ENCODE measurements around the gene TTC16.

Gene TTC16

DNA sequence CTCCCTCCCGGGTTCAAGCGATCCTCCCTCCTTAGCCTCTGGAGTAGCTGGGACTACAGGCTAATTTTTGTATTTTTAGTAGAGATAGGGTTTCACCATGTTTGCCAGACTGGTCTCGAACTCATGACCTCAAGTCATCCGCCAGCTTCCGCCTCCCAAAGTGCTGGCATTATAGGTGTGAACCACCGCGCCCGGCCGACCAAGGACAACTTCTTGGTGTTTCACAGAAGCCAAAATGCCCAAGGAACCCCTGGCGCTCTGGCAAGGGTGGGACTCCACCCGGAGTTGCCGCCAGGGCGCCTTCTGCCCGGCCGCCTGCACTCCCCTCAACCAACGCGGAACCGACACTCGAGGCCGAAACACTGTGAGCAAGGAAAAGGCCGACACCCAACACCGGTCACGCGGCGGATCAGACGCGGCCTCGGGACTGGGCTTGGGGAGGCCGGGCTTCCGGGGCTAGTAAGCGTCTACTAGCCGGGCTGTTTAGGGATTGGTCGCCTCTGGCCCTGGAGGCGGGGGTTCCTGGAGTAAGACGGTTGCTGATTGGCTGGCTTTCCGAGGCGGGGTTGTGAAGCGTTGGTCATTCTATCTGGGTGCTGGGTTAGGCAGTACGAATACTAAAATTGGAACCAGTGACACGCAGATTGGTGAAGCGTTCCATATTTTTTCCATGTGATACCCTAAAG lies 16.8 kb upstream of the TTC16 start:
- DNase-seq = peak; percentile 60

DNA sequence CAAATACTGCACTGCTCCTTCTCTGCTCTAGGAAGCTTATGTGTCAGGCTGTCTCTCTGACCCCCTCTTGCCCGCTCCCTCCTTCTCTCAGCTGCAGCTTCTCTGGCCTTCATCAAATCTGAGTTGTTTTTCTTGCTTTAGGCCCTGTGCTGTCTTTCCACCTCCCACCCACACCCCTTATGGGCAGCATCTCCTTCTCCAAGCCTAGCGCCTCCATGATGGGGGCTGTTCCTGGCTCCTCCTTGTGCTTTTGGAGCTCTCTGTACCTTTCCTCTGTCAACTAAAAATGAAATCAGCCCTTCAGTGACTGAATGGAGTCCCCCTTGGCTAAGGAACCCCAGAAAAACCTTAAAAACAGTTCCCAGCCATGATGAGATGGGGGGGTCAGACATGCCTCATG lies 15.7 kb upstream of the TTC16 start:
- DNase-seq = no peak

DNA sequence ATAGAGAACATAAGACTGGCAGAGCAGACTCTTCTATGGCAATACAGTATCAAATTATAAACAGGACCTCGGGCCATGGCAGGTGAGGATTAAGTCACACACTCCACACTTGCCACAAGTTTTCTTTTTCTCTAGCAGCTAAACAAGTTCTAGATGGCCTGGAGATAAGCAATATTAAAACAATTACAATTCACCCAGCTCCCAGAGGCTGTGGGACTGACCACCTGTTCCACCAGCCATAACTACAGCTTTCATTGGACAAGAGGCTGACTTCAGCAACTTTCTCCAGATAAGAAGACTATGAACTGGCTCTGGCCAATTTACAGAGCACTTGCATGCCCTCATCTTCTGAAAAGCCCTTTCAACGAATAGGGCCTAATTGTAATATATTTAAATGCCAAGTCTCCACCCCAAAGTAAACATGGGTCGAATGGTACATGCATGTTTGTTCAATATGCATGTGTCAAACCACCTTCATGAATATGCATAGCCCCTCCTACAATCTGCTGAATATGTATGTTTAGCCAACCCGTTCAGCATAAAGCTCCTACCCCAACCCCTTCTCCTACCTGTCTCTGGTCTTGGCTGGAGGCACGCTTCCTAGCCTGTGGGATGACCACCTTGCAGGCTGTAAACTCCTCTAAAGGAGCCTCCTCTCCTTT lies 15.2 kb upstream of the TTC16 start:
- DNase-seq = no peak

DNA sequence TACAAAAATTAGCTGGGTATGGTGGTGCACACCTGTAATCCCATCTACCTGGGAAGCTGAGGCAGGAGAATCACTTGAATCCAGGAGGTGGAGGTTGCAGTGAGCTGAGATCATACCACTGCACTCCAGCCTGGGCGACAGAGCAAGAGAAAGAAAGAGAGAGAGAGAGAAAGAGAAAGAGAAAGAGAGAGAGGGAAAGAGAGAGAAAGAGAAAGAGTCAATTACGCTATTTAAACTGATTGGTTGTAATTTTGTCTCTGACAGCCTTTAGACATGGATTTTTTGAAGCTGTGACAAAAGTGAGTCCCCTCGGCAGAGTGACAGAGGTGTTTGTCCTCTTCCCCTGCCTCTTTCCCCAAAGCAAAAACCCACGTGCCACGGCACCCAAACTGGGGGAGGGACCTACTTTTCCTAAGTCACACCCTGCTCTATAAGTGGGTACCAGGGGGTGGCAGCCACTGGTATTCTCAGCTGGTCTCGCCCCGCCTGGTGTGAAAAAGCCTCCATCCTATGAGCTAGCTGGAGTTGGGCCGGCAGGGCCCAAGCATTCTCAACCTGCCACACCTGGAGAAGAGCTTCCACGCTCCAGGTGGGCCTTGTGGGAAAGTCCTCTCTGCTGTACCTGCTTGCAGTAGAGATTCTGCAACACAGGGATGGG lies 12.5 kb upstream of the TTC16 start:
- DNase-seq = no peak

DNA sequence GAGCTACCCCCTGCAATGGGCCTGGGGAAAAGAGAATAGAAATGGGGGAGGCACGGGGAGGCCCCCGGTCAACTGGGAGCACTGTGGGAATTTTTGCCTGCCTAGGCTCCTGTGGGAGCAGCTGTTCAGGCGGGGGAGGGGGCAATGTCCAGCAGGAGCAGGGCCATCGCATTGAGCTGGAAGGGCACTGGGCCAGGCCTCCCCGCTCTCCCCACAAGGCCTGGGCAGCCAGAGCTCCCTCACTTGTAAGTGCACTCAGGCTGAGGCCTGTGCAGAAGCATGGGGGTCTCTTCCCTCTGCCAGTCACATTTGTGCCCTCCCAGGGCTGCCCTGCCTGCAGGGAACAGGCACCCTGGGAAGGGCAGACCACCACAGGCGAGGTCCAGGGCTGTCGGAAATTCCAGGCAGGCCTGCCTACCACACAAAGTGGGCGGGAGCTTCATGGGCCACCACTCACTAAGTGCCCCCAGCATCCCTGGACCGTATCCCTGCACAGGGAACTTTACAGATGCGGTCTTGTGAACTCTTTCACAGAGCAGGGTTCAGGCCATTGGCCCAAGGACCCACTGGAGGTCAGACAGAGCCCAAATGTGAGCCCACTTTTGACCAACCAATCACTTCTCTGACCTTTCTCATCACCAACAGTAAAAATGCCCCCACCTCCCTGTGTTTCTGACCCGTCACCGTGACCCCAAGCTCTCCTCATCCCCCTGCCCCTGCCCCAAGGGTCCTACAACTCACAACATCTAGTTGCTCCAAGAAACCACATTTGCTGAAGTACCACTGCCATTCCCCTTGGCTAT lies 10.1 kb upstream of the TTC16 start:
- DNase-seq = no peak

DNA sequence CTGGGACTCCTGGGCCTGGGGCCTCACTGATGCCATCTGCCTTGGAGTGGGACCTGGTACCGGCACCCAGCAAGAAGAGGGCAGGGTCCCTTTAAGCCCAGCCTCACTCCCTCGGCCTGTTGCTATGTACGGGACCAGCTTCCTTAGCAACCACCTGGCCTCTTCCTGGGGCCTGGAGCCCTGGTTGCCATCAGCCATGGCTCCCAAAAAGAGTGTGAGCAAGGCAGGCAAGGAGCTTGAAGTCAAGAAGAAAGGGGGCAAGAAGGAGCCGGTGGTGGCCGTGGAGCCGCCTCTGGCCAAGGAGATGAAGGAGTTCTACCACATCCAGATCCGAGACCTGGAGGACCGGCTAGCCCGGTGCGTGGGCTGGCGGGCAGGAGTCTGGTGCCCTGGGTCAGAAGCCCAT lies 9.0 kb upstream of the TTC16 start, which contains the start of gene CFAP157:
CFAP157 (plus strand) TSS at position 153 of the 406 bp plus-strand sequence; CDS start at position 197, 44 bp downstream.
- DNase-seq = no peak

DNA sequence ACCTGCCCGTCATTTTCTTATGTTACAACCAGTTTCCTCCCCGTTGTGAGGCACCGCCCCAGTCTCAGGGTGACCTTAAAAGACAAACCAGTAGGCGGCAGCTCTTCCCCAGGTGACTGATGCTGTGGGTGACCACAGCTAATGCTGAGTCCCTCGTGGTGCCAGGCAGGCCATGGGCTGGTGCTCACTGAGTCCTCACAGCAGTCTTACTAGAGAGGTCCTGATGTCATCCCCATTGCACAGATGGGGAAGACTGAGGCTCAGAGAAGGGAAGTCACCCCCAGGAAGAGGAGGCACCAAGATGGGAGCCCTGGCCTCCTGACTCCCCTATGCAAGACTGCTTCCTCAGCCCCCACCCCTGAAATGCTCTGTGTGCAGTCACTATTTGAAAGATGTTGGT lies 8.1 kb upstream of the TTC16 start:
- DNase-seq = no peak

DNA sequence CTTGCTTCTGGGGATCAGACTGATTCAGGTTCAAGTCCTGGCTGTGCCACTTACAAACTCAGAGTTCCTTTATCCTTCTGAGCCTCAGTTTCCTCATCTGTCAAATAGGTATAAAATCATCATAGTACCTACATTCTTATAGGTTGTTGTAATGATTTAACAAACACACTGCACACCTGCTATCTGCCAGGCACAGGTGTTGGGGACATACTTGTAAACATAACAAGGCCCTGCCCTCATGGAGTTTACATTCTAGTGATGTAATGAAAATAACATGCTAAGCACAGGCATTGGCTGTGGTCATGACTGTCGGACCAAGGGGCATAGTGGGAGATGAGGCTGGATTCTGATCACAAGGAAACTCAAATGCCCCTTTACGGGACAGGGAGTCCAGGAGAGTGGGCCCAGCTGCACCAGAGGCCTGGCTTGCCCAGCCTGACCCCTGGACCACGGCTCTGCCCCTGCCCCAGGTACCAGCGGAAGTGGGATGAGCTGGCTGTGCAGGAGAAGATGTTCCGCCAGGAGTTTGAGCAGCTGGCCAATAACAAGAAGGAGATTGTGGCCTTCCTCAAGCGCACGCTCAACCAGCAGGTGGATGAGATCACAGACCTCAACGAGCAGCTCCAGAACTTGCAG lies 6.8 kb upstream of the TTC16 start:
- DNase-seq = no peak

DNA sequence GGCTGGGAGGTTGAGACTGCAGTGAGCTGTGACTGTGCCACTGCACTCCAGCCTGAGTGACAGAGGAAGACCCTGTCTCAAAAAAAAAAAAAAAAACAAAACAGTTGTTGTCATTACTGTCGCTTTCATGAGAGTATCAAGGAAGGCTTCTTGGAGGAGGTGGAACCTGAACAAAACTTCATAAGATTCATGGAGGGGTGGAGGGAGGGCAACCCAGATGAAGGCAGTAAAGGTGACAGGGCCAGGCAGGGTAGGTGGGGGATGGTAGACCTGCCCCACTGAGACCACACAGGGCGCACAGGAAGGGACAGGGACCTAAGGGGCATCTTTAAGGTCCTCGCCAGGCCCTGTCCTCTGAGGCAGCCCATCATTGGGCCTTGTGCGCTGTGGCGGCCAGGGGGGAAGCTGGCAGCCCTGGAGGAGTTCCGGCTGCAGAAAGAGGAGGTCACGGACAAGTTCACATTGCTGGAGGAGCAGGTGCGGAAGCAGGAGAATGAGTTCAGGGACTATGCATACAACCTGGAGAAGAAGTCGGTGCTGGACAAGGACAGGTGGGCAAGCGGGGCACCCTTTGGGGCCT lies 5.6 kb upstream of the TTC16 start:
- no peak for DNase-seq

DNA sequence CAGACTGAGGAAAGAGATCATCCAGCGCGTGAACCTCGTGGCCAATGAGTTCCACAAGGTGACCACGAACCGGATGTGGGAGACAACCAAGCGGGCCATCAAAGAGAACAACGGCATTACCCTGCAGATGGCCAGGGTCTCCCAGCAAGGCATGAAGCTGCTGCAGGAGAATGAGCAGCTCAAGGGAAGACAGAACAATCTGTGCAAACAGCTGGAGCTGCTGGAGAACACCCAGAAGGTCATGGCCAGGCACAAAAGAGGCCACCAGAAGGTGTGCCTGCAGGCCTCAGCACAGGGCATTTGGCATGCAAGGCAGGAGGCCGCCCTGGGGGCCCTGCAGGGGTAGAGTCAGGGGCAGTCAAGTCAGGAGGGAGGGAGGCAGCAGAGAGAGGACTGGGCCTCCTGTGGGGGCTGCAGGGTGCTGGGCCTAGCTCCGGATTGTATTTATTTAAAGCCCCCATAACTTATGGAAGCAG lies 4.6 kb upstream of the TTC16 start:
- DNase-seq = peak; percentile 33

DNA sequence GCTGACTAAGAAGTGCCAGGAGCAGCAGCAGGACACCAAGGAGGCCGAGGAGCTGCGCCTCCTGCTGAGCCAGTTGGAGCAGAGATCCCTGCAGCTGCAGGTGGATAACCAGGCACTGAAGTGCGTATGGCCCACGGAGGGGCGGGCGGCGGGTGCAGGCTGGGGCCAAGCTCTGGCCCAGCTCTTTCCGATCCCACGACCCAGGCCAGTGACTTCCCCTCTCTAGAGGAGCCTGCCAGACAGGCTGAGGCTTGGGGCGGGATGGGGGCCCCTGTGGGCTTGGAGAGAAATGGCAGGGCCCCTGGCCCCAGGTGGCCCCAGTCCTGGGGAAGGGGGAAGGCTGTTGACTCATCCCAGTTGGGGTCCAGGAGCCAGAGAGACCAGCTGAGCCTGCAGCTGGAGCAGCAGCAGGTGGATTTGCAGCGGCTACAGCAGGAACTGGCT lies 4.0 kb upstream of the TTC16 start:
- no peak for DNase-seq

DNA sequence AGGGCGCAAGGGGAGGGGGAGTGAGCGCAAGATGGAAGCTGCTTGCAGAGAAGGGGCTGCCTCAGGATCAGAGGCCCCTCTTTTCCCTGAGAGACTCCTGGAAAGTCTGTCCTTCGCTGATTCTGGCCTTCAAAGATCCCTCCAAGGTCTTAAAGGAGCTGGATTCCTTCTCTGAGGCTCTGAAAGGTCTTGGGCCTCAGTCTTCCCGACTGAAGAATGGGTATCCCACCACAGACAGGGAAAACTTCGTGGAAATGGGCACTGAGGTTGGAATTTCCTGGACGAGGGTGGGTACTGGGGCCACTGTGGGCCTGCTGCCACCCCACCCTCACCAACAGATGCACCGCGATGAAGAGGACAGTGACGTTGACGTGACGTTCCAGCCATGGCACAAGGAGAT lies 3.5 kb upstream of the TTC16 start:
- no peak for DNase-seq

DNA sequence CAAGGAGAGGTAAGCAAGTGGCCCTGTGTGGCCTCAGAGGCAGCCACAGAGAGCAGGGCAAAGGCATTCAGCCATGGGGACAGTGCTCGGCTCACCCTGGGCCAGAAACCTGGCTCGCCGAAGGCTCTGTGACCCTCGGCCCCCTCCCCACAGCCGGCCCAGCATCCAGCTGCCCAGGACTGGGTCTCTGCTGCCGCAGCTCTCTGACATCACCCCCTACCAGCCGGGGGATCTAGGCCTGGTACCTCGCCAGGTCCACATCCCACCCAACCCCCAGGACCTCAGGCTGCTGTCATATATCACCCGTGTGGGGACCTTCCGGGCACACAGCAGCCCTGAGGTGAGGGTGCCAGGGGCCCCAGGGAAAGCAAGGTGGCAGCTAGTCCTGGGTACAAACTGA lies 3.0 kb upstream of the TTC16 start:
- DNase-seq = no peak

DNA sequence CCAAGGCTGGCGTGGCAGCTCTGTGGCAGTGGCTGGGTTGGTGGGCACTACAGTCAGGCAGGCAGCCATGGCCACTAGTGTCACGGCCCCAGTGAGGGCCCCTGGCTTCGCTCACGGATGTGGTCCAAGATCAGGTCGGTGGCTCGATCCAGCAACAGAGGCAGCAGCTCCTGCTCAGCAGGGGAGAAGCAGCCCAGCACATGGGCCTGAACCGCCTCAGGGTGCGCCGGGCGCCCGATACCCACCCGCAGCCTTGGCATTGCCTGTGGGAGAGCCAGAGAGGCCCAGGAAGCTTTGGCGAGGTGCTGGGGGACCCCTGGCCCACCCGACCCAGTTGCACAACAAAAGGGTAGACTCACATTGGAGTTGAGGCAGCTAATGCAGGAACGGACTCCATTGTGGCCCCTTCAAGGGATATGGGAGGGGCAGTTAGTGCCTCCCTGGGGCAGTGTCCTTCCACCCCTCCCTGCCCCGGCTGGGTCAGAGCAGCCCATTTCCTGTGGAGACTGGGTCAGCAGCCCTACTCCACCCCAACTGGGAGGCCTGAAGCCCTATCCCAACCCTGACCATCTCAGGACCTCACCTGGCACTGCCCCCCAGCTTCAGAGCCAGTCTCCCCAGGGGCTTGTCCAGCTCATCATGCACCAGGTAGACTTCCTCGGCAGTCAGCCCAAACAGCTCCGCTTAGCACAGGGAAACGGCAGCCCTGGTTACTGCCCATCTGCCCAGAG lies 1.7 kb upstream of the TTC16 start:
- no peak for DNase-seq

DNA sequence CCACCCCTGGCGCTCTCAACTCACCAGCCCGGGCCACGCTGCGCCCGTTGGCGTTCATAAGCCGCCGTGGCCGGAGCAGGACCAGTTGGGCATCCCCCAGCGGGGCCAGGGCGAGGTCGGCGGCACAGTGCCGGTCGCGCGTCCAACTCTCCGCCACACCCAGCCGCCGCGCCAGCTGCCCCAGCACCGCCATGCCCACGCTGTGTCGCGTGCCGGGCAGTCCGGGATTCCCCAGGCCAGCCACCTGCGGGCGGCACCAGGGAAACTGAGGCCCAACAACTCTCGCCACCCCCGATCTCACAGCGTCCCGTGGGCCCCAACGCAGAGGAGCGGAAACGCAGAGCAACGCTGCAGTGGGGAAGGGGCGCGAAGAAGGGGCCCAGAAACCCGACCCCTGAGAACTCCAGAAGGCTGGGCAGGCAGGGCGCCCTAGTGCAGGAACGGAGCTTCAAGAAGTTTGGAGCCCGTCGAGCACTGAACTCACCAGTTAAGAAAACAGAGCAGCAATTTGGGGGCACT lies 869 bp upstream of the TTC16 start:
- no peak for DNase-seq

DNA sequence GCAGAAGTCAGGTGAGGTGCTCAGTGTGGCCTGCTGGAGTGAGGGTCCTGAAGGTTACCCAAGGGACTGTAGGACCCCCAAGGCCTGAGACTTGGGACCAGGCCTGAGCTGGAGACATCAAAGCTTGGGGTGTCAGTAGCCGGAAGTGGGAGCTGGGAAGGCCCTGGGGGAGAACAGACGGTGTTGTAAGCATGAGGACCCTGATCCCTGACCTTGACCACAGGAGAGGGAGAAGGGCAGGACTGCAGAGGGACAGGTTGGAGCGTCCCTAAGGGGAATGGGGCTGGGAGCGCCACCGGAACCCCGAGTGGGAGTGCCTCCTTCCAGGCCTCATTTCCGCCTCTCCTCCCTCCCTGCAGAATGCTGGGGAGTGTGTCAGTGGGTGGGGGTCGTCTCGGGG lies 533 bp downstream of the TTC16 start:
- DNase-seq = no peak

DNA sequence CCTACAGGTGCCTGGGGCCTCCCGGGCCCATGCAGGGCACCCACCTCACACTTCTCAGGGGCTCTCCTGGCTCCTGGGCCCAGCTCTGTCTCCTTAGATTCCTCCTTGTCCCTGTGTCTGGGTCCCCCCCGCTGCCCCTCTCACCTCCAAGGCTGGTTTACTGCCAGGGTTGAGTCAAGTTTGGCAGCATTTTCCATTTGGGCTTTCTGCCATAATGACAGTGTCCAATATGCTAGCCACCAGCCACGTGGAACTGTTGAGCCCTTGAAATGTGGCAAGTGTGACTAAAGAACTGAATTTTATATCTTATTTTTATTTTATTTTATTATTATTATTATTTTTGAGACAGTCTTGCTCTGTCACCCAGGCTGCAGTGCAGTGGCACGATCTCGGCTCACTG lies 1.9 kb downstream of the TTC16 start:
- no peak for DNase-seq

DNA sequence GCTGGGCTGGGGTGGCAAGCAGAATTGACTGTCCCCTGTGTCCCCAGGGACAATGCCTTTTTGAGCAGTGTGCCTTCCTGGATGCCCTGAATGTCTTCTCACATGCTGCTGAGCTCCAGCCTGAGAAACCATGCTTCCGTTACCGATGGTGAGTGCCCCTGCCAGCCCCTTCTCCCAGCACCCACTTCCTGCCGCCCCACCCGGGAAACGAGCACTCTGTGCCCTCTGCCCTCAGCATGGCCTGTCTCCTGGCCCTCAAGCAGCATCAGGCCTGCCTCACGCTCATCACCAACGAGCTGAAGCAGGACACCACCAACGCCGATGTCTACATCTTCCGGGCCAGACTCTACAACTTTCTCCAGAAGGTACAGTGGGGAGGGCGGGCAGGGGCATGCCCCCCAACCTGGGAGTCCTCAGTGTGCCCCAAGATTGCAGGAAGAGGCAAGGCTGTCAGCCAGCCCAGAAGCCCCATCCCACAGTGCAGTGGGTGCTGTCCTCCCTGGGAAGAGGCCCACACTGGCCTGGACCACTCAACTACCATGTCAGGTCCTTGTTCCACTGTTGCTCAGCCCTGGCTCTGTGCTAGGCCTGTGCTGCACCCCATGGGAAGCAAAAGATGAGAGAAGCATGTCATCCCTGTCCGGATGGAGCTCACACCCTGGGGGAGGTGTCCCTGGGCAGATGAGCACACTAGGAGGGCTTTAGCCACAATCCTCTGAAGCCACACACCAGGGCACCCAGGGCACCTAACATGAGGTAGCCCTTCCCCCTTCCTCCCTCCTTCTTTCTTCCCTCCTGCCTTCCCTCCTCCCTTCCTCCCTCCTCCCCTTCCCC lies 4.4 kb downstream of the TTC16 start:
- DNase-seq = no peak

DNA sequence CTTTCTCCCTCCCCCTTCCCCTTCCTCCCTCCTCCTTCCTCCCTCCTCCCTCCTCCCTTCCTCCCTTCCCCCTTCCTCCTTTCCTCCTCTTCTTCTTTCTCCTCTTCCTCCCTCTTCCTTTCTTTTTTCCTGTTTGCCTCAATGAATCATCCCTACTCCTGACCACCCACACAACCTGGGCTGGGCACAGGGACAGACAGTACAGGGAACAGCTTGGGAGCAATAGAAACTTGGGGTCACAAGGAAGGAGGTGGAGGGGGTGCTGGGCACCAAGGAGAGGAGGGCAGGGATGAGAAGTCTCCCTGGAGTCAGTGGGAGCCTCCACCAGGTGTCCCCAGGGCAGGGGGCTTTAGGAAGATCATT lies 5.0 kb downstream of the TTC16 start:
- no peak for DNase-seq

DNA sequence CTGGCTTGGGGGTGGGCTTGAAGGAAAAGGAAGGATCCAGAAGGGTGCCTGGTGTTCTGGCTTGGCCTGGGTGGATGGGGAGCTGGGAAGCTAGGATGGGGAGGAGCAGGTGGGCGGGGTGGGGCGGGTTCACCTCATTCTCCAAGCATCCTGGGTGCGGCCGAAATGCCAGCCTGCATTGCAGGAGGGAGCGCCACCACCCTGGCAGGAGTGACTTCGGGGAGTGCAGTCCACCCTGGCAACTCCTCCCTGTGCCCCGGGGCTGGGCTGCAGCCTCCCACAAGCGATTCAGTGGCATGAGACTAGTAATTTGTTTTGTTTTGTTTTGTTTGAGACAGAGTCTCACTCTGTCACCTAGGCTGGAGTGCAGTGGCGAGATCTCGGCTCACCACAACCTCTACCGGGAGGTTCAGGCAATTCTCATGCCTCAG lies 5.5 kb downstream of the TTC16 start:
- DNase-seq = no peak
